Measurements from ENCODE around the gene OTUD5.

OTUD5 gene

DNA sequence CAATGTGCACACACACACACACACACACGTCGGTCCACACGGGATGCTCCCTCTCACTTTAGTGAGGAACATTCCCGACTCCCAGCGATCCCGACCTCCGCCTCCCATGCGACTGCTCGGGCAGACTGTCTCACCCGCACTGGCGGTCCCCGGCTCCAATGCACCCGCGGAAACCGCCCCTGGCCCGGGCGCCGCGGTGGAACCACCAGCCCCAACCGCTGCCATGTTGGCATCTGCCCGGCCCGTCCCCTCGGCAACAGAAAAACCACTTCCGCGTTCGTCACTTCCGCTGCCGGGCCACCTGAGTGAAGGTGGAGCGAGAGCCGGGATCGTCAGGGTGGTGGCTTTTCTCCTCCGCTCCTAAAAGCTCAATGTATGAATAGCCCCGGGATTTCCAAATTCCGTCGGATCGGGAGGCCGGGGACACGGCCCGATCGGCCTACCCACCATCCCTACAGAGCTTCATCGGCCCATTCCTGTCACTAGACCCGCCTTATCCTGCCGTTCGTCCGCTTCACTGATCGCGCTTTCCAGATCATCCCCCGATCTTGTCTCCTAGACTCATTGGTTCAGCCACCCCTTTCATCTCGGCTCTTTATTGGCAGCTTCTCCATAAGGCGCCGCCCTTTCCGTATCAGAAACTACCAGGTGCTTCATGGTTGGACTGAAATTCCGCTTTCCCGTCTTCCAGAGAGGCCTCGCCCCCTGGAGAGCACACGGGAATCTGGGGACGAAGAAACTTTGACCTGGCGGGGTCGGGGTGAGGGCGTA lies 45.8 kb downstream of the OTUD5 start, which contains the start of gene SLC35A2:
Gene SLC35A2, minus strand, starts transcription at position 235 of the 771 bp plus-strand sequence. Its CDS starts 10 bp downstream, at position 225.
- no peaks in the 10 kb centered on the region for H3K9me3 ChIP-seq (ENCODE audit: control insufficient read depth, insufficient read depth, low read depth, low read length)
- CTCF ChIA-PET, result interaction anchor here (0.7 kb wide), 1 partner anchor 57 kb away, joined by 3 read pairs; no protein-coding TSS in a partner anchor
- H3K4me3 ChIP-seq (ENCODE audit: low read depth, low read length), result peak within 1 kb of the TSS; percentile 81
- H3K4me1 ChIP-seq (ENCODE audit: control insufficient read depth, insufficient read depth, low read length), result no peaks in the 10 kb centered on the region
- H3K36me3 ChIP-seq (ENCODE audit: control insufficient read depth in 2 of 2, insufficient read depth in 1 of 2, low read length in 2 of 2), result peaks cover 0 to 53% of the 10 kb centered on the region in 2 experiments; a peak in 2 of 3 replicates
- POLR2A ChIA-PET, result interaction anchor here (0.6 to 2.9 kb wide), 18 partner anchors 9 to 235 kb away, joined by 3 to 21 read pairs (median 5); partner anchors contain the start of genes HDAC6, OTUD5, PQBP1 and TFE3
- peak within 1 kb of the TSS; percentile 30; the same call in 1 of the 2 replicates for H3K27ac ChIP-seq (ENCODE audit: extremely low read depth, low read depth, low read length)
- TF ChIP-seq, protein P1, sequence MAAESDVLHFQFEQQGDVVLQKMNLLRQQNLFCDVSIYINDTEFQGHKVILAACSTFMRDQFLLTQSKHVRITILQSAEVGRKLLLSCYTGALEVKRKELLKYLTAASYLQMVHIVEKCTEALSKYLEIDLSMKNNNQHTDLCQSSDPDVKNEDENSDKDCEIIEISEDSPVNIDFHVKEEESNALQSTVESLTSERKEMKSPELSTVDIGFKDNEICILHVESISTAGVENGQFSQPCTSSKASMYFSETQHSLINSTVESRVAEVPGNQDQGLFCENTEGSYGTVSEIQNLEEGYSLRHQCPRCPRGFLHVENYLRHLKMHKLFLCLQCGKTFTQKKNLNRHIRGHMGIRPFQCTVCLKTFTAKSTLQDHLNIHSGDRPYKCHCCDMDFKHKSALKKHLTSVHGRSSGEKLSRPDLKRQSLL (tag by site-specific recombination; IDR thresholded peaks at IDR 0.05), result no peak
- TF ChIP-seq MEIS1 (CRISPR knock-in tag; IDR thresholded peaks at IDR 0.05; ENCODE audit: borderline replicate concordance) (no peak), SP7 (tag by site-specific recombination; IDR thresholded peaks at IDR 0.05) (peak; percentile 28; the same call in 1 of the 2 replicates), ZNF248 (tag by site-specific recombination; IDR thresholded peaks at IDR 0.05) (no peak), ZBTB17 (tag by site-specific recombination; IDR thresholded peaks at IDR 0.05) (peak; percentile 97), ZNF501 (tag by site-specific recombination; IDR thresholded peaks at IDR 0.05) (0 out of 2 replicates have a peak, but pooled peaks have one; percentile 9), YY1 (tag by site-specific recombination; IDR thresholded peaks at IDR 0.05) (peak; percentile 80), OVOL3 (tag by site-specific recombination; IDR thresholded peaks at IDR 0.05) (no peak), ZNF37A (tag by site-specific recombination; IDR thresholded peaks at IDR 0.05) (no peak), ZNF311 (tag by site-specific recombination; IDR thresholded peaks at IDR 0.05; ENCODE audit: borderline replicate concordance) (no peak), ZNF24 (tag by site-specific recombination; IDR thresholded peaks at IDR 0.05) (0 out of 2 replicates have a peak, but pooled peaks have one; percentile 0), KLF8 (tag by site-specific recombination; IDR thresholded peaks at IDR 0.05) (0 out of 2 replicates have a peak, but pooled peaks have one; percentile 20), ZNF121 (tag by site-specific recombination; IDR thresholded peaks at IDR 0.05) (peak; percentile 46; the same call in 1 of the 2 replicates), ZNF629 (tag by site-specific recombination; IDR thresholded peaks at IDR 0.05) (peak; percentile 62), ZBTB20 (tag by site-specific recombination; IDR thresholded peaks at IDR 0.05) (peak; percentile 44), KLF9 (tag by site-specific recombination; IDR thresholded peaks at IDR 0.05; ENCODE audit: low read depth) (peak; percentile 58), ZNF707 (tag by site-specific recombination; IDR thresholded peaks at IDR 0.05) (no peak), ZNF548 (tag by site-specific recombination; IDR thresholded peaks at IDR 0.05) (no peak)
- TF ChIP-seq, protein P2, sequence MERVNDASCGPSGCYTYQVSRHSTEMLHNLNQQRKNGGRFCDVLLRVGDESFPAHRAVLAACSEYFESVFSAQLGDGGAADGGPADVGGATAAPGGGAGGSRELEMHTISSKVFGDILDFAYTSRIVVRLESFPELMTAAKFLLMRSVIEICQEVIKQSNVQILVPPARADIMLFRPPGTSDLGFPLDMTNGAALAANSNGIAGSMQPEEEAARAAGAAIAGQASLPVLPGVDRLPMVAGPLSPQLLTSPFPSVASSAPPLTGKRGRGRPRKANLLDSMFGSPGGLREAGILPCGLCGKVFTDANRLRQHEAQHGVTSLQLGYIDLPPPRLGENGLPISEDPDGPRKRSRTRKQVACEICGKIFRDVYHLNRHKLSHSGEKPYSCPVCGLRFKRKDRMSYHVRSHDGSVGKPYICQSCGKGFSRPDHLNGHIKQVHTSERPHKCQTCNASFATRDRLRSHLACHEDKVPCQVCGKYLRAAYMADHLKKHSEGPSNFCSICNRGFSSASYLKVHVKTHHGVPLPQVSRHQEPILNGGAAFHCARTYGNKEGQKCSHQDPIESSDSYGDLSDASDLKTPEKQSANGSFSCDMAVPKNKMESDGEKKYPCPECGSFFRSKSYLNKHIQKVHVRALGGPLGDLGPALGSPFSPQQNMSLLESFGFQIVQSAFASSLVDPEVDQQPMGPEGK (tag by site-specific recombination; IDR thresholded peaks at IDR 0.05), result peak; percentile 56; the same call in 1 of the 2 replicates
- TF ChIP-seq, protein P3, sequence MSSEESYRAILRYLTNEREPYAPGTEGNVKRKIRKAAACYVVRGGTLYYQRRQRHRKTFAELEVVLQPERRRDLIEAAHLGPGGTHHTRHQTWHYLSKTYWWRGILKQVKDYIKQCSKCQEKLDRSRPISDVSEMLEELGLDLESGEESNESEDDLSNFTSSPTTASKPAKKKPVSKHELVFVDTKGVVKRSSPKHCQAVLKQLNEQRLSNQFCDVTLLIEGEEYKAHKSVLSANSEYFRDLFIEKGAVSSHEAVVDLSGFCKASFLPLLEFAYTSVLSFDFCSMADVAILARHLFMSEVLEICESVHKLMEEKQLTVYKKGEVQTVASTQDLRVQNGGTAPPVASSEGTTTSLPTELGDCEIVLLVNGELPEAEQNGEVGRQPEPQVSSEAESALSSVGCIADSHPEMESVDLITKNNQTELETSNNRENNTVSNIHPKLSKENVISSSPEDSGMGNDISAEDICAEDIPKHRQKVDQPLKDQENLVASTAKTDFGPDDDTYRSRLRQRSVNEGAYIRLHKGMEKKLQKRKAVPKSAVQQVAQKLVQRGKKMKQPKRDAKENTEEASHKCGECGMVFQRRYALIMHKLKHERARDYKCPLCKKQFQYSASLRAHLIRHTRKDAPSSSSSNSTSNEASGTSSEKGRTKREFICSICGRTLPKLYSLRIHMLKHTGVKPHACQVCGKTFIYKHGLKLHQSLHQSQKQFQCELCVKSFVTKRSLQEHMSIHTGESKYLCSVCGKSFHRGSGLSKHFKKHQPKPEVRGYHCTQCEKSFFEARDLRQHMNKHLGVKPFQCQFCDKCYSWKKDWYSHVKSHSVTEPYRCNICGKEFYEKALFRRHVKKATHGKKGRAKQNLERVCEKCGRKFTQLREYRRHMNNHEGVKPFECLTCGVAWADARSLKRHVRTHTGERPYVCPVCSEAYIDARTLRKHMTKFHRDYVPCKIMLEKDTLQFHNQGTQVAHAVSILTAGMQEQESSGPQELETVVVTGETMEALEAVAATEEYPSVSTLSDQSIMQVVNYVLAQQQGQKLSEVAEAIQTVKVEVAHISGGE (tag by site-specific recombination; conservative IDR thresholded peaks at IDR 0.05; ENCODE audit: low read depth), result peak; percentile 89
- TF ChIP-seq, protein P4, sequence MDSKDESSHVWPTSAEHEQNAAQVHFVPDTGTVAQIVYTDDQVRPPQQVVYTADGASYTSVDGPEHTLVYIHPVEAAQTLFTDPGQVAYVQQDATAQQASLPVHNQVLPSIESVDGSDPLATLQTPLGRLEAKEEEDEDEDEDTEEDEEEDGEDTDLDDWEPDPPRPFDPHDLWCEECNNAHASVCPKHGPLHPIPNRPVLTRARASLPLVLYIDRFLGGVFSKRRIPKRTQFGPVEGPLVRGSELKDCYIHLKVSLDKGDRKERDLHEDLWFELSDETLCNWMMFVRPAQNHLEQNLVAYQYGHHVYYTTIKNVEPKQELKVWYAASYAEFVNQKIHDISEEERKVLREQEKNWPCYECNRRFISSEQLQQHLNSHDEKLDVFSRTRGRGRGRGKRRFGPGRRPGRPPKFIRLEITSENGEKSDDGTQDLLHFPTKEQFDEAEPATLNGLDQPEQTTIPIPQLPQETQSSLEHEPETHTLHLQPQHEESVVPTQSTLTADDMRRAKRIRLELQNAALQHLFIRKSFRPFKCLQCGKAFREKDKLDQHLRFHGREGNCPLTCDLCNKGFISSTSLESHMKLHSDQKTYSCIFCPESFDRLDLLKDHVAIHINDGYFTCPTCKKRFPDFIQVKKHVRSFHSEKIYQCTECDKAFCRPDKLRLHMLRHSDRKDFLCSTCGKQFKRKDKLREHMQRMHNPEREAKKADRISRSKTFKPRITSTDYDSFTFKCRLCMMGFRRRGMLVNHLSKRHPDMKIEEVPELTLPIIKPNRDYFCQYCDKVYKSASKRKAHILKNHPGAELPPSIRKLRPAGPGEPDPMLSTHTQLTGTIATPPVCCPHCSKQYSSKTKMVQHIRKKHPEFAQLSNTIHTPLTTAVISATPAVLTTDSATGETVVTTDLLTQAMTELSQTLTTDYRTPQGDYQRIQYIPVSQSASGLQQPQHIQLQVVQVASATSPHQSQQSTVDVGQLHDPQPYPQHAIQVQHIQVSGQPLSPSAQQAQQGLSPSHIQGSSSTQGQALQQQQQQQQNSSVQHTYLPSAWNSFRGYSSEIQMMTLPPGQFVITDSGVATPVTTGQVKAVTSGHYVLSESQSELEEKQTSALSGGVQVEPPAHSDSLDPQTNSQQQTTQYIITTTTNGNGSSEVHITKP (tag by site-specific recombination; IDR thresholded peaks at IDR 0.05), result peak; percentile 90
- TF ChIP-seq, protein P5, sequence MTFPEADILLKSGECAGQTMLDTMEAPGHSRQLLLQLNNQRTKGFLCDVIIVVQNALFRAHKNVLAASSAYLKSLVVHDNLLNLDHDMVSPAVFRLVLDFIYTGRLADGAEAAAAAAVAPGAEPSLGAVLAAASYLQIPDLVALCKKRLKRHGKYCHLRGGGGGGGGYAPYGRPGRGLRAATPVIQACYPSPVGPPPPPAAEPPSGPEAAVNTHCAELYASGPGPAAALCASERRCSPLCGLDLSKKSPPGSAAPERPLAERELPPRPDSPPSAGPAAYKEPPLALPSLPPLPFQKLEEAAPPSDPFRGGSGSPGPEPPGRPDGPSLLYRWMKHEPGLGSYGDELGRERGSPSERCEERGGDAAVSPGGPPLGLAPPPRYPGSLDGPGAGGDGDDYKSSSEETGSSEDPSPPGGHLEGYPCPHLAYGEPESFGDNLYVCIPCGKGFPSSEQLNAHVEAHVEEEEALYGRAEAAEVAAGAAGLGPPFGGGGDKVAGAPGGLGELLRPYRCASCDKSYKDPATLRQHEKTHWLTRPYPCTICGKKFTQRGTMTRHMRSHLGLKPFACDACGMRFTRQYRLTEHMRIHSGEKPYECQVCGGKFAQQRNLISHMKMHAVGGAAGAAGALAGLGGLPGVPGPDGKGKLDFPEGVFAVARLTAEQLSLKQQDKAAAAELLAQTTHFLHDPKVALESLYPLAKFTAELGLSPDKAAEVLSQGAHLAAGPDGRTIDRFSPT (tag by site-specific recombination; IDR thresholded peaks at IDR 0.05), result peak; percentile 98
- TF ChIP-seq, protein P6, sequence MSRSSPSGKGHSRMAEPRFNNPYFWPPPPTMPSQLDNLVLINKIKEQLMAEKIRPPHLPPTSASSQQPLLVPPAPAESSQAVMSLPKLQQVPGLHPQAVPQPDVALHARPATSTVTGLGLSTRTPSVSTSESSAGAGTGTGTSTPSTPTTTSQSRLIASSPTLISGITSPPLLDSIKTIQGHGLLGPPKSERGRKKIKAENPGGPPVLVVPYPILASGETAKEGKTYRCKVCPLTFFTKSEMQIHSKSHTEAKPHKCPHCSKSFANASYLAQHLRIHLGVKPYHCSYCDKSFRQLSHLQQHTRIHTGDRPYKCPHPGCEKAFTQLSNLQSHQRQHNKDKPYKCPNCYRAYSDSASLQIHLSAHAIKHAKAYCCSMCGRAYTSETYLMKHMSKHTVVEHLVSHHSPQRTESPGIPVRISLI (tag by site-specific recombination; IDR thresholded peaks at IDR 0.05), result peak; percentile 78; the same call in 1 of the 2 replicates
